G401 (cell line): Measurements from ENCODE around the gene ABLIM2. TPM values are rescaled to one million over a fixed set of nuclear protein-coding genes. Genes with fewer than 3 reads are reported as not detected.

Experiments
- DNase-seq: peaks from one replicate; pipeline ENCODE4 v3.0.0-alpha.2; 2015; ENCODE audit warnings: low spot score
- in situ Hi-C: cut with HindIII; loops from 2 replicates; pipeline ENCODE4 v1.10.0; 2016; ENCODE audit warnings: low sequenced_read_pairs, mixed read lengths
- total RNA-seq: library from RNA; depleted of rRNA; stranded (reverse); fragments of >200 nt; shearing (Covaris generic); gene quantifications from 2 replicates; pipeline ENCODE4 v1.2.3, GENCODE V29; 2014

Gene ABLIM2
- total RNA-seq, 1 experiment from 2014 or later, result 1.3 TPM

GRCh38 chr4:8081621-8082516, 76.7 kb downstream of the ABLIM2 start:
- no peak for DNase-seq
- in situ Hi-C loops, result no loop called here

DNA sequence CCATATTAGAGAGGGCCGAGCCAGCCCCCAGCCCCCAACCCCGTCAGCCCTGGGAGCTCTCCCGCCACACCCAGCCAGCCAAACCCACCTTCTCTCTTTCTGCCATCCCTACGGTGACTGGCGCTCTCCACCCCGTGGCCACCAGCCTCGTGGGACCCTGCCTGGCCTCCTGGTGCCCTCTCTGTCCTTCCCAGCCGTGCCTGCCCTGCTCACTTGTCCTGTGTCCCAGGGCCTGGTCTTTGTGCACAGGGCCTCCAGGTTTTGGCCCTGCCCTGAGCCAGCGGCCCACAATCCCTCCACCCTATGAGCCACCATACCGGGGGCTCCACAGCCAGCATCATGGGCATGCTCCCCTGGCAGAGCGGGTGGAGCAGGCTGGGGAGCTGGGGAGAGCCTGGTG, 77.4 kb downstream of the ABLIM2 start:
- in situ Hi-C loops, result no loop called here
- no peak for DNase-seq

DNA sequence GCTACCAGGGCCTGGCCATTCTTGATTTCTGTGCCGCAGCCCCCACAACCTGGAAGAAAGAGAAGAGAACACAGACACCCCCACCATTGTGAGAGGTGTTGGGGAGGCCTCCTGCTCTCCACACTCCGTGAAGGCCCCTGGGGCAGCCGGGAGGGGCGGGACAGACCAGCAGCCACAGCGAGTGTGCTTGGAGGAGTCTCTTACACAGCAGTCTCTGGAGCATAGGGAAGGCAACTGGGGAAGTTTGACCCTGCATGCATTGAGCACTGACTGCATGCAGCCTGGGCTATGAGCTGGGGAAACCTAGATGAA, 77.9 kb downstream of the ABLIM2 start:
- DNase-seq, result no peak
- in situ Hi-C loops, result no loop called here

GRCh38 chr4:8079916-8080753, 78.5 kb downstream of the ABLIM2 start:
- DNase-seq, result no peak
- in situ Hi-C loops, result no loop called here

GRCh38 chr4:8079031-8079885, 79.4 kb downstream of the ABLIM2 start:
- no peak for DNase-seq
- in situ Hi-C loops, result no loop called here

- DNase-seq, result no peak
- in situ Hi-C loops, result no loop called here
Measured at GRCh38 chr4:8078610-8079015, 80.0 kb downstream of the ABLIM2 start.

DNA sequence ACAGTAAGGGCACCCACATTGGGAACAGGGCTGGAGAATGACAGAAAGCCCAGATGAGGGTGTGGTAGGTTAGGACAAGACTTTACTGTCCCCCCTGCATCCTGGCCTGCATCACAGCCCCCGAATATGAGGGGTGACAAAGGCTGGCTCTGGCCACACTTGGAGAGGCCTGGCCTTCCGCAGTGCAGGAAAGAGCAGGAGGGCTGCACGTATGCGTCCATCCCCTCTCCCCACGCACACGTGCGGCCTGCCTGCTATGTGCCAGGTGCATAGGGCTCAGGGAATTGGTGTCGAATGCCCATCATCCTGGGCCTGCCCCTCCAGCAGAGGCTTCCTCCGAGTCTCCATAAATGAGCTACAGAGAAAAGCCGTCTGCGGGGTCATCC, 80.5 kb downstream of the ABLIM2 start:
- no peak for DNase-seq
- in situ Hi-C loops, result no loop called here

DNA sequence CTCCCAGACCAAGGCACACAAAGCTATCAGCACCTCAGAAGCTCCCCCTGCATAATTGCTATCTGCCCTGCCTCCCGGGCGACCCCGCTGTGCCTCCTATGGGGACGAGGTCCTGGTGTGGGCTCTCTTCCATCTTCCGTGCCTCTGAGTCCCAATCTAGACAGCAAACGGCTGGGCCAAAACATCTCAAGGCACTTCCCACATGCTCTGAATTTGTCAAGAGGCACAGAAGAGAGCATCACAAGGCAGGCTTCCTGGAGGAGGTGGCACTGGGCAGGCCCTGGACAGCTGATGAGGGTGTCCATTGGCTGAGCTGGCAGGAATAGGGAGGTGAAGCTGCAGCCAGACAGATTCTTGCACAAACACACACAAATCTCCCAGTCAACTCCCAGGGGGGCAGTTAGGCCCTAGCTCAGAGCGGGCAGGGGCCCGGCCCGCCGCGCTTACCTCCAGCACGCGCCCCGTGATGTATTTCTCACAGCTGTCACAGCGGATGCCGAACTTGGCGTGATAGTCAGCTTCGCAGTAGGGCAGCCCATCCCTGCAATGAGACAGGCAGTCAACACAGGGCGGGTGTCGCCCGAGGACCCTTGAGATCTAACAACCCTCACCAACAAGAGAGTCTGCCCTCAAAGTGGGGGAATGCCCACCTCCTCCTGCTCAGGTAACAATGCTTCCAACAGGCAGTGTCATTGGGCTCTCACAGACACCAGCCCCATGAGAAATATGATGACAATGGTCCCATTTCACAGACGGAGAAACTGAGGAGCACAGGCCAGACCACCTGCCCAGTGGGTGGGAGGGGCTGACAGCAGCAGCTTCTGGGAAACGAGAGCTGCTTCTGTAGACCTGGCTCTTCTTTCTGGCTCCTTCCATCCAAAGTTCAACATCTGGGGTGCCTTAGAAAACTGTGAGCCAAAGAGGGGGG, 81.2 kb downstream of the ABLIM2 start:
- DNase-seq, result no peak
- in situ Hi-C loops, result no loop called here

DNA sequence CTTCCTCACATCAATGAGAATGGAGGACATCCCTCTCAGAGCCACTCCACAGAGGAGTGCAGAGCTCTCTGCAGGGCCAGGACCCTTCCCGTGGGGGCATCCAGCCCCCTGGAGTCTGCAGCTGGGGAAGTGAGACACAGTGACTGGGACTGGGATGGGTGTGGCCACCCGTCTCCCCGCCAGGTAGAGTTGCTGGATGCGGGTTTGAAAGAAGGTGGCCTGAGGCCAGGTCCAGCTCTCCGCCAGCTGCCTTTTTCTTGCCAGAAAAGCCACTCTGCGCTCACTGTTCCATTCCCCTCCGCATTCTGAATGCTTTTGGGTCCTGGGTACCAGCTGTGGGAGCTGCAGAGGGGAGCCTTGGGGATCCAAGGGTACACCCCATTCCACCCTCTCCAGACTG, 82.6 kb downstream of the ABLIM2 start:
- DNase-seq, result no peak
- in situ Hi-C loops, result no loop called here

DNA sequence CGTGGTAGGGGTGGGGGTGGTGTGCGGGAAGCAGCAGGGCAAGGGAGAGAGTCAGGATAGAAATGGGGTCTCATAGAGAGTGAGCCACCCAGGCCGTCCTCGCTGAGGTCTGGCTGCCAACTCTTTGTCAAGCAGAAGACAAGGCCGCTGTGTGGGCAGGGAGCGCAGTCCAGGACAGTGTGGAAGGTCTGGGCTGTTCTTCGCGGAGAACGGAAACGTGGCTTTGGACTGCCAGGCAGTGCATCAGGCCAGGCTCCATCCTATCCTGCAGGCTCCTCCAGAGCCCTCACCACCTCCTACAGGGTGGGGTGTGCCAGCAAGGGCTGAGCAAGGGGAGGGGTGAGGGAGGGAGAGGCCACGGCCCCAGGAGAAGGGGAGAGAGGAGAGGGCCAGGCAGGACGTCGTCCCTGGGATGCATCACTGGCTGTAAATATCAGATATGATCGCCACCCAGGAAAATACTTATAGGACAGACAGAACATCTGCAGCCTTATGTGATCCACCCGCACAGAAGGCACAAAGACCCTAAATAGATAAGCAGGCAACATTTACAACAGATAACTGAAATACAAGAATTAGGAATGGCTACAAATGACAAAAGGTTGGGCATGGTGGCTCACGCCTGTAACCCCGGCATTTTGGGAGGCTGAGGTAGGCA, 85.3 kb downstream of the ABLIM2 start:
- in situ Hi-C loops, result no loop called here
- no peak for DNase-seq

DNA sequence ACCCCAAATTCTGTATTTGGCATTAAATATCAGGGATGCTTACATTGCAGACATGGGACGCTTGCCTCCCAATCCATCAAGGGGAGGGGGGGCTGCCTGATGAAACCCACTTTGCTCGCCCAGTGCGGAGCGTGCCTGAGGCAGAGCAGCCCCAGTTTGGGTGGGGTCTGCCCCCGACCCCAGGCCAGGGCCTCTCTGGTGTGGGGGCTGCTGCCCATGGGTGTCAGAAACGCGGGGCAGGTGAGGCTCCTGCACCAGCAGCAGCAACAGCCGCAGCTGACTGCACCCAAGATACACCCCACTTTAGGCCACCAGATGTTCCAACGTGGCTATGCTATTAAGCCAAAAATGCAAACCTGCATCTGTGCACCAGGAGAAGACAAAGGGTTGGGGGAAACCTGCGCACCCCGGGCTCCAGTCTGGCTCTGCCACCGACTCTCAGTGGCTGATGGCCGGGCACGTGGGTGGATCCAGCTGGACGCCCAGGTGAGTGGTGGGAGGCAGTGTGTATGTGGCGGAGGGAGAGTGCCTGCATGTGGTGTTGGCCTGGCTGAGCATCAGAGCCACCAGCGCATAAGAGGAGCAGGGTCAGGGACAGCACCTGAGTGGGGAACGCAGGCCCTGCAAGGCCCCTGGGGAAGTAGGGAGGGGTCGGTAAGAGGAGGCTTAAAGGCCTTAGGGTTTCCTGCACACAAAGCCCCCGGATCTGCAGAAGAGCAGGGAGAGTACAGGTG, 86.2 kb downstream of the ABLIM2 start:
- DNase-seq, result no peak
- in situ Hi-C loops, result no loop called here

GRCh38 chr4:8071766-8072165, 86.8 kb downstream of the ABLIM2 start:
- in situ Hi-C loops, result no loop called here
- no peak for DNase-seq

- peak; percentile 33 for DNase-seq
- in situ Hi-C loops, result no loop called here
Measured at GRCh38 chr4:8070736-8071718, 87.6 kb downstream of the ABLIM2 start.

GRCh38 chr4:8069102-8069752, 89.4 kb downstream of the ABLIM2 start:
- in situ Hi-C loops, result no loop called here
- no peak for DNase-seq

GRCh38 chr4:8067945-8068896, 90.4 kb downstream of the ABLIM2 start:
- in situ Hi-C loops, result no loop called here
- DNase-seq, result no peak
